ENCODE results near the gene CBX8.

CBX8 gene

DNA sequence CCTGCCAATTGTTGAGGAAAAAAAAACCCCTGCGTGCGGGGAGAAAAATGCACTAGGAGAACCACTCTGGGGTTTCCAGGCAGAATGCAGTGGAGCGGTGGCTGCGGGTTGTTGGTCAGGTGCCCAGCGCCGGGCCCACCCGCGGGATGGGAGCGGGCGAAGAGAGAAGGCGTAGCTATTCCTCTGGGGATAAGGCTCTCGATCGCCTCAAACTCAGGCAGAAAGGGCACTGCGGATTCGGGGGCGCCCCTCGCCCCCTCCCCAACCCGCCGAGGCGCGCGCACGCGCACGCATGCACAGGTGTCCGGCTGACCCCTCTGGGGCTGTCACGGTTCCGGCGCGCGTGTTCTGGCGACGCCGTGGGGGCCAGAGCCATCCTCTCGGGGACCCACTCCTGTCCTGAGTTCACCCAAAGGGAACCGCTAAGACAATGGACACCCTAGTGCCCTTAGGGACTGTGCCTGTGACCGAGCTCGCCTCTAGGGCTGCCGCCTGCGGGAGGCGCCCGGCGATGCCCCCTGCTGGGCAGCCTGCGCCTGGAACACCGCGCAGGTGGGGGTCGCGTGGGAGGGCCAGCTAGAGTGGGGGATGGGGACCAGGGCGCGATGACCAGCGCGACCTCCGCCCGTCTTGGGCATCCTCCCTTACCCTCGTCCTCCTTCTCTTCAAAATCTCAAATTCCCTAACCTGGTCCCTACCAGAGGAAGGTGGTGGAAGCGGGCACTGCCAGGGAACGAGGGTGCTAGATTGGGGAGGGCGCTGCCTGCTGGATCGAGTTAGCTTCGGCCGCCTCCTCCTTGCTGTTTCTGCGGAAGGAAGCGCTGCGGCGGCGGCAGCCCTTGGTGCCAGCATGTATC lies 14.4 kb upstream of the CBX8 start:
- Histone ChIP-seq H3K9me3 (ENCODE audit: control insufficient read depth, insufficient read depth, low read length) (no peaks in the 10 kb centered on the region), H3K27ac (ENCODE audit: low read length) (no peak overlapping the region), H3K27me3 (ENCODE audit: control insufficient read depth, insufficient read depth, low read length) (peaks cover 84% of the 10 kb centered on the region), H3K4me3 (ENCODE audit: low read length) (no peak overlapping the region), H3K36me3 (ENCODE audit: control insufficient read depth, insufficient read depth, low read length) (no peaks in the 10 kb centered on the region), H3K4me1 (ENCODE audit: control insufficient read depth, insufficient read depth, low read length) (peaks cover 17% of the 10 kb centered on the region)
- WGBS (ENCODE audit: insufficient coverage, insufficient read length), result no CpG with 5 or more reads among the region's 66 CpGs
- no peak for DNase-seq (ENCODE audit: low read depth, low spot score)

DNA sequence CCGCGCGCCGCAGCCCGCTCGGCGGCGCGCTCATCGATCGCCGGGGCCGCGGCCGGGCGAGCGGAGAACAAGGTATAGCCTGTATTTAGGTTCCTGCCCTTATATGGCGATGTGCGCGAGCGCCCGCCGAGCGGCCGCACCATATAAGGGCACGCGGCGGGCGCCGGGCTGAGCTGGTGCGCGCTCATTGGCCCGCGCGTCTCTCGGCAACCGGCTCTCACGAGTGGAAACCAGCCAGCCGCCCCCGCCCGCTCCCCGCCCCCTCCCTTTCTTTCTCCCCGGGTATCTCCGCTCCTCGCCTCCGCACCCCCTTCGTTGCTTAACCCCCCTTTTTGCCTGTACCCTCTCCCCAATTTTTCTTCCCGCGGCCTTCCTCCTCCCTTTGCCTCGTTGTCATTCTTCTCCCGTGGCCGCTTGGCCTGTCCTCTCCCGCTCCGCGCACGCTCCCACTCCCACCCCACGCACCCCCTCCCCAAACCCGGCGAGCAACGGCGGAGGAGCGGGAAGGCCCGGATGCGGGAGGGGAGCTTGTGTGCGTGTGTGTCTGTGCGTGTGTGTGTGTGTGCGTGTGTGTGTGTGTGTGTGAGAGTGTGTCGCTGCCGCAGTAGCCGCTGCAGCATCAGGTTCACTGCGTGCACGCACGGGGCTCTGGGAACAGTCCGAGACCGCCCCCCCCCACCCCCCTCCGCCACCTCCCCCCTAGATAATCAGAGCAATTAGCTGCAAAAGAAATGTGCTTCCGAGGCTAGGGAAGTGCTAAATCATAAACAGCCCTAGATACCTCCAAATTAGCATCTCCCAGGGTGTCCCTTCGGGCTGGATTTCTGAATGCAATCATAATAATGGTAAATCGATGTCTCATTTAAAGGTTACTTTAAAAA lies 13.5 kb upstream of the CBX8 start:
- H3K27ac ChIP-seq (ENCODE audit: low read length), result no peak overlapping the region
- no peaks in the 10 kb centered on the region for H3K9me3 ChIP-seq (ENCODE audit: control insufficient read depth, insufficient read depth, low read length)
- no peaks in the 10 kb centered on the region for H3K36me3 ChIP-seq (ENCODE audit: control insufficient read depth, insufficient read depth, low read length)
- H3K4me1 ChIP-seq (ENCODE audit: control insufficient read depth, insufficient read depth, low read length), result peaks cover 19% of the 10 kb centered on the region
- WGBS (ENCODE audit: insufficient coverage, insufficient read length), result no CpG with 5 or more reads among the region's 79 CpGs
- no peak for DNase-seq (ENCODE audit: low read depth, low spot score)
- H3K4me3 ChIP-seq (ENCODE audit: low read length), result peak overlapping the region; percentile 0; the same call in 1 of the 2 replicates
- peaks cover 82% of the 10 kb centered on the region for H3K27me3 ChIP-seq (ENCODE audit: control insufficient read depth, insufficient read depth, low read length)

DNA sequence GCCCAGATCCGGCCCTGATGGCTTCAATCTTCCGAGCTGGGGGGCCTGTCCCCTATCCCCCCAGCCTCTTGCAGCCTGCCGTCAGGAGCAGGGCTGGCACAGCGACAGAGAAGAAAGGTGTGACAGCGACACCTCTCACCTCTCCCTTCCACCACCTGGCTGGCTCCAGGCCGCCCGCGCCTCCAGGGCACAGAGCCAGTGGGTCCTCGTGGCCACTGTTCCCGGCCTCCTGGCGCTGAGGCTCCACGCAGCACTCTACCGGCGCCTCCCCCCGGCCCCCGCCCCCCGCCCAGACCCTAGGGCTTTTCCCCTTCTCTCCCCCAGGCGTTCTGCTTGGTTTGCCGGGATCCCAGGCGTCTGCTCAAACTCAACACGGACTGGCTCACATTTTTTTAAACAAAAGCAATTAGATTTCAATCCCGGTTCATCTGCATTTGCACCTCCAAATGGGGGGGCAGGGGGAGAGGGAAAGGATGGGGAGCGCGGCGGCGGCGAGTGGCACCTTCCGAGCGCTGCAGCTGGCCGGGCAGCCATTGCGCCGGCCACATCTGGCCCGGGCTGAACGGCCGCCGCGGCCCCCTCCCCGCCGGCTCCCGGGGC lies 12.8 kb upstream of the CBX8 start:
- Histone ChIP-seq H3K4me3 (ENCODE audit: low read length) (peak overlapping the region; percentile 8; the same call in 1 of the 2 replicates), H3K27ac (ENCODE audit: low read length) (no peak overlapping the region), H3K9me3 (ENCODE audit: control insufficient read depth, insufficient read depth, low read length) (no peaks in the 10 kb centered on the region), H3K27me3 (ENCODE audit: control insufficient read depth, insufficient read depth, low read length) (peaks cover 83% of the 10 kb centered on the region), H3K4me1 (ENCODE audit: control insufficient read depth, insufficient read depth, low read length) (peaks cover 18% of the 10 kb centered on the region), H3K36me3 (ENCODE audit: control insufficient read depth, insufficient read depth, low read length) (no peaks in the 10 kb centered on the region)
- no CpG with 5 or more reads among the region's 40 CpGs for WGBS (ENCODE audit: insufficient coverage, insufficient read length)
- DNase-seq (ENCODE audit: low read depth, low spot score), result no peak

DNA sequence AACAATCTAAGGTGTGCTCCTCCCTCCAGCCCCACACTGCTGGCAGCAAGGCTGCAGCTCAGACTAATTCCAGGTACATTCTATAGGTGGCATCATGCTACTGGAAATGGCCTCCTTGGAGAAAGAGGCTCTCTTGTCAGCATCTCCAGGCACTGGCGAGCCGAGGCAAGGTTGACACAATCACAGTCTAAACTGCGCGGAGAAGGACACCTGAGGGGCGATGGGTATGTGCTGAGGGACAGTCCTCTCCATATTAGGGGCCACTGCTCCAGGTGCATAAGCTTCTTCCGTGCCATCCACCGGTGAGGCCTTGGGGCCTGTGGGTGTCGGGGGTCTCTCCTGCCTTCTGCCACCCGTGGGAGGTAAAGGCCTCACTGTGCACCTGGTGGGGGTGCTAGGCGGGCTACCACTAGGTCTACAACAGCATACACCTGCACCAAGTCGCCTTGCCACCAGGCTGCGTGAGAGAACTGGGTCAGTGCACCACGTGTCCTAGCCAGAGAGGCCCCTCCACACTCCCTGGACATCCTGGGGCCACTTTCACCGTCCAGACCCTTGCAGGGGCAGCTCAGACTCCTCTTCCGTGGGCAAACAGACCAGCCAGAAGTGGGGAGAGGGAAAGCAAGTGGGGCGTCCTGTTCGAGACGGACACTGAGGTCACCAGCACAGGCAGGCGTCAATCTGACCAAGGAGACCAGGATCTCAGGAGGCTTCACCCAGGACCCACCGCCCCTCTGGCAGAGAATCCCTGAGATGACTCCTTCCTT lies 12.1 kb upstream of the CBX8 start:
- Histone ChIP-seq H3K27me3 (ENCODE audit: control insufficient read depth, insufficient read depth, low read length) (peaks cover 83% of the 10 kb centered on the region), H3K4me3 (ENCODE audit: low read length) (no peak overlapping the region), H3K9me3 (ENCODE audit: control insufficient read depth, insufficient read depth, low read length) (no peaks in the 10 kb centered on the region), H3K36me3 (ENCODE audit: control insufficient read depth, insufficient read depth, low read length) (no peaks in the 10 kb centered on the region), H3K27ac (ENCODE audit: low read length) (no peak overlapping the region), H3K4me1 (ENCODE audit: control insufficient read depth, insufficient read depth, low read length) (peaks cover 15% of the 10 kb centered on the region)
- WGBS (ENCODE audit: insufficient coverage, insufficient read length), result no CpG with 5 or more reads among the region's 20 CpGs
- no peak for DNase-seq (ENCODE audit: low read depth, low spot score)

DNA sequence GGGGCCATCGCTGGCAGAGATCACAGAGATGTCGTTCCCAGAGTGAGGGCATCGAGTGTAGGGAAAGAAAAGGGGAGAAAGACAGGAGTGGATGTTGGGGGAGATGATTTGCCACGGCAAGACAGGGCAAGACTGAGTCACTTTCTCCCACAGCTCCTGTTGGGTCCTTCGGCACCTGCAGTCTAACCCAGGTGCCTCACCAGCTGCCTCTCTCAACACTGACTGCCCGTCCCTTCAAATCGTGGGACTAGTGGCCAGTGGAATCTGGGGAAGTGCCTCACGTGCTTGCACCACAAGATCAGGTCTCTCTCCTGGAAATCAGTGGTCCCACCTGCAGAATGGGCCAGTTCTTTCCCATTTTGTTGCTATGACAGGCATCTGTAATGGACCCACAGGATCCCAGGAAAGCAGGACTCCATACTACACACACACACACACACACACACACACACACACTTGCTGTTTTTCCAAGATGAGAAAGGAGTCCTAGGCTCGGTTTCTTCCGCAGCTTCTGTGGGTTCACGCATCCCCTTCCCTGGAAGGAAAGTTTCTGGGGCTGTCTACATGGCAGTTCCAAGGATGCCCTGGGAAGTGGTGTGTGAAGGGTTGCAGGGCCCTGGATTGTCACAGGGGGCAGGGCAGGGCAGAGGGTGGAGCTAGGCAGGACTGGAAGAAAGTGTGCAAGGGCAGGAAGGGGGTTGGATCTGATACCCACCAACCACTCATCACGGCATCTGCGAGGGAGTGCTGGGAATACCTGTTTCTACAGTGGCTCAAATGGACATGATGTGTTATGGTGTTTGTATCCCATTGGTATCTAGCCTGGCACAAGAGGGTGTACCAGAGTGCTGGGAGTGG lies 10.2 kb upstream of the CBX8 start:
- H3K4me1 ChIP-seq (ENCODE audit: control insufficient read depth, insufficient read depth, low read length), result peaks cover 17% of the 10 kb centered on the region
- no peaks in the 10 kb centered on the region for H3K9me3 ChIP-seq (ENCODE audit: control insufficient read depth, insufficient read depth, low read length)
- no CpG with 5 or more reads among the region's 13 CpGs for WGBS (ENCODE audit: insufficient coverage, insufficient read length)
- H3K4me3 ChIP-seq (ENCODE audit: low read length), result no peak overlapping the region
- no peak overlapping the region for H3K27ac ChIP-seq (ENCODE audit: low read length)
- H3K36me3 ChIP-seq (ENCODE audit: control insufficient read depth, insufficient read depth, low read length), result no peaks in the 10 kb centered on the region
- DNase-seq (ENCODE audit: low read depth, low spot score), result no peak
- peaks cover 89% of the 10 kb centered on the region for H3K27me3 ChIP-seq (ENCODE audit: control insufficient read depth, insufficient read depth, low read length)

DNA sequence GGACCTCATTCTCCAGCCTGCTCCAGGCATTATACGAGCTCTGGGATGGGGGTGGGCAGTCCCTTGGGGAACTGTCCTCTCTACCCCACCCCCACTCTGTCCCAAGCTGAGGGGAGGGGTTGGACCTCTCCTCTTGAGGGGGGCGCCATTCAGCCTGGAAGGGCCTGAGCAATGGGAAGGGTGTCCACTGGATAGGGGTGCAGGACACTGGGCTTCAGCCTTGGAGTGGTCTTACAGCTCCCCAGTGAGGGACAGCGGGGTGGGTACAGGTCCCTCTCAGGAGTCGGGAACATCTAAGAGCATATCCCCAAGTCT lies 9.5 kb upstream of the CBX8 start:
- peaks cover 89% of the 10 kb centered on the region for H3K27me3 ChIP-seq (ENCODE audit: control insufficient read depth, insufficient read depth, low read length)
- H3K9me3 ChIP-seq (ENCODE audit: control insufficient read depth, insufficient read depth, low read length), result no peaks in the 10 kb centered on the region
- peaks cover 17% of the 10 kb centered on the region for H3K4me1 ChIP-seq (ENCODE audit: control insufficient read depth, insufficient read depth, low read length)
- H3K4me3 ChIP-seq (ENCODE audit: low read length), result no peak overlapping the region
- no peaks in the 10 kb centered on the region for H3K36me3 ChIP-seq (ENCODE audit: control insufficient read depth, insufficient read depth, low read length)
- WGBS (ENCODE audit: insufficient coverage, insufficient read length), result no CpG with 5 or more reads among the region's 4 CpGs
- no peak for DNase-seq (ENCODE audit: low read depth, low spot score)
- H3K27ac ChIP-seq (ENCODE audit: low read length), result no peak overlapping the region

DNA sequence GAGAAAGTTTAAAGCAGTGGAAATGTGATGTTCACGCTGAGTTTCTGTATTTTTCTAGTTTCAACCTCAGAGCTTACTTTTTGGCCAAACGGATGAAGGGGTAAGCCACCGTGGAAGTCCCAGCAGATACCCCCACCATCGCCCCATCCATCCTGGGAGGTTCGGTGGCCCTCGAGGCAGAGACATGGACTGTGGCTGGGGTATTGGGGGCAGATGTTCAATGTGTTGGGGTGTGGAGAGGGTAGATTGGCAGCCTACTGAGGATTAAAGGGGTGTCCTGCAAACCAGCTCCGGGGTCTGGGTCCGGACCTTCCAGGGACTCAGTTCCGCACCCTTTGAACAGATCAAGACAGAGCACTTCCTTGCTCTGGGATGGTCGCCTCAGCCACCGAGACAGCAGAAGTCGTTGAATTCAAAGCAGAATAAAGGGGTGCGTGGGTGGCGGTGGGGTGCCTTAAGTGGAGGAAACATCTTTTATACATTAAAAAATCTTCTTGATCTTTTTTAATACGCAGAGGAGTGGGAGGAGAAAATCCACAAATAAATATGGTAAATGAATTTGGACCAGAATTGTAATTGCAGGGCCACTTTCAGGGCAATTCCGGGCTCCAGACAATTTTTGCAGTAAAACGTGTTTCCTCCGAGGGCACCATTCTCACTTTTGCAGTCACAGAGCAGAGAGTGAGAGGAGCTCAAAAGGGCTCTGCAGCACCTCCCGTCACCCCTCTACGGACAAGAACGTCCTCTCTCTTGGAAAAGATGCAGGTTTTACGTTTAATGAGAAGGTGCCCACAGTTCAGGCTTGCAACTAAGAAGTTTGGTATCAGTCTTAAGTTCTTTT lies 8.2 kb upstream of the CBX8 start:
- DNase-seq (ENCODE audit: low read depth, low spot score), result no peak
- peaks cover 12% of the 10 kb centered on the region; the same call in 1 of the 2 replicates for H3K4me1 ChIP-seq (ENCODE audit: control insufficient read depth, insufficient read depth, low read length)
- WGBS (ENCODE audit: insufficient coverage, insufficient read length), result no CpG with 5 or more reads among the region's 22 CpGs
- H3K9me3 ChIP-seq (ENCODE audit: control insufficient read depth, insufficient read depth, low read length), result no peaks in the 10 kb centered on the region
- H3K4me3 ChIP-seq (ENCODE audit: low read length), result no peak overlapping the region
- H3K27me3 ChIP-seq (ENCODE audit: control insufficient read depth, insufficient read depth, low read length), result peaks cover 85% of the 10 kb centered on the region
- H3K27ac ChIP-seq (ENCODE audit: low read length), result no peak overlapping the region
- H3K36me3 ChIP-seq (ENCODE audit: control insufficient read depth, insufficient read depth, low read length), result no peaks in the 10 kb centered on the region

DNA sequence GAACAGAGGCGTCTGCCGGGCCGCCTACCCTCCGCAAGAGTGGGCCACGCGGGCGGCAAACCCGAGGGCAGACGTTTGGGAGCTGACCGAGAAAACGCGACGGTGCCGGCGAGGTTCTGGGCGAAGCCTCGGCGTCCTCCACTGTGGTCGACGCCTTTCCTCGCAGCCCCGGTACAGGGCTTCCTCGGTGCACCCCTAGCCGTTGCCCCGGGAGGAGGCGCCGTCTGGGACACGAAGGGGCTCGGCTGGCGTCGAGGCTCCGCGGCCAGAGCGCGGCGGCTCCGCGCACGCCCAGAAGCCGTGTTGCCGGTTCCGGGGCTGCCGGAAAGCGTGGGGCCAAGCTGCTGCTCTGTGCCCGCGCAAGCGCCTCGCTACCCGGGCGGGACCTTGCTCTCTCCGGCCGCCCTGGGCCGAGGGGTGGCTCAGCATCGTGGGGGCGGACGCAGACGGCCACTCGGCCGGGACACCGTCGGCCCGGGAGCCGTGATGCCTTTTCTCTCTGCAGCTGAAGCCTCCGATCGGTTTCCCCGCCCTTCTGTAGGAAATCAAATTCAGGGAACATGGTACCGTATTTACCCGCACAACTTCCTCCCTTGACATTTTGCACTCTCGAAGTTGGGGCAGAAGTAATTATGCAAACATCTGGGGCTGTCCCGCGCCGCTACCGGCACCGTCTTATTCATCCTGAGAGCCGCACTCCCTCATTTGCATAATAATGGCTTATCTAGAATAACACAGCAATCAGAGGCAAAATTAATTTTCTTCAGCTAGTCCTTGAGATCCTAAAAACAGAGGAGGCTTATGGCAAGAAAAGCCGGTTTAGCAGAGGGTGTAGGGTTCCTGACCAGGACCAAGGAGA lies 7.3 kb upstream of the CBX8 start:
- Histone ChIP-seq H3K27me3 (ENCODE audit: control insufficient read depth, insufficient read depth, low read length) (peaks cover 90% of the 10 kb centered on the region), H3K27ac (ENCODE audit: low read length) (no peak overlapping the region), H3K4me1 (ENCODE audit: control insufficient read depth, insufficient read depth, low read length) (peaks cover 10% of the 10 kb centered on the region; the same call in 1 of the 2 replicates), H3K9me3 (ENCODE audit: control insufficient read depth, insufficient read depth, low read length) (no peaks in the 10 kb centered on the region), H3K4me3 (ENCODE audit: low read length) (no peak overlapping the region), H3K36me3 (ENCODE audit: control insufficient read depth, insufficient read depth, low read length) (no peaks in the 10 kb centered on the region)
- no peak for DNase-seq (ENCODE audit: low read depth, low spot score)
- no CpG with 5 or more reads among the region's 76 CpGs for WGBS (ENCODE audit: insufficient coverage, insufficient read length)

All from iPS DF 6.9 (cell line).